GM13977 (cell line): ENCODE data around the gene PEX12.
"Not testable (repeated sequence)": the region's sequence is repeated elsewhere in the genome, so short reads cannot be mapped to it uniquely, and the experiment has no call there.

Experiments
- DNase-seq: peaks from one replicate; pipeline ENCODE4 v3.0.0; 2012; ENCODE audit warnings: low spot score
- CTCF ChIP-seq: IDR thresholded peaks from 2 replicates; pipeline ENCODE4 v1.5.1; 2012; ENCODE audit warnings: mild to moderate bottlenecking, control low read depth; ENCODE audit not compliant: insufficient read depth; ENCODE audit errors: extremely low read depth, missing control alignments
- in situ Hi-C: fragments of 300-500 bp; cut with MboI; formaldehyde crosslinking; loops from one replicate; pipeline ENCODE4 v1.12.0; 2022; ENCODE audit warnings: low sequenced_read_pairs, low pct_unique_long_range_greater_than_20kb, mixed read lengths, inconsistent platforms; ENCODE audit not compliant: unreplicated experiment

The PEX12 gene

GRCh38 chr17:35584061-35584460 lies 5.7 kb upstream of the PEX12 start:
- in situ Hi-C loops, result no loop called here
- TF ChIP-seq CTCF, result no peak
- no peak for DNase-seq

- TF ChIP-seq CTCF, result no peak
- in situ Hi-C loops, result no loop called here
- no peak for DNase-seq
Measured at GRCh38 chr17:35578929-35579432, 610 bp upstream of the PEX12 start.

GRCh38 chr17:35577830-35578196 lies 558 bp downstream of the PEX12 start:
- DNase-seq, result no peak
- in situ Hi-C loops, result no loop called here
- TF ChIP-seq CTCF, result no peak

- no peak for DNase-seq
- in situ Hi-C loops, result no loop called here
- TF ChIP-seq CTCF, result no peak
Measured at GRCh38 chr17:35575759-35576158, 2.6 kb downstream of the PEX12 start.

- TF ChIP-seq CTCF, result no peak
- no peak for DNase-seq
- in situ Hi-C loops, result no loop called here
Measured at GRCh38 chr17:35569405-35569804, 9.0 kb downstream of the PEX12 start.

GRCh38 chr17:35568561-35568960 lies 9.8 kb downstream of the PEX12 start:
- in situ Hi-C loops, result no loop called here
- no peak for DNase-seq
- no peak for TF ChIP-seq CTCF

- DNase-seq, result no peak
- in situ Hi-C loops, result no loop called here
- TF ChIP-seq CTCF, result no peak
Measured at GRCh38 chr17:35566968-35567367, 11.4 kb downstream of the PEX12 start.

- in situ Hi-C loops, DNase-seq: not testable (repeated sequence)
Measured at GRCh38 chr17:35563181-35563580, 15.2 kb downstream of the PEX12 start.
